Astrocyte (in vitro differentiated cells and primary cell): Measurements from ENCODE around the gene ATG4C.

ENCODE experiments used
- CTCF ChIP-seq: IDR thresholded peaks from 2 replicates; pipeline ENCODE4 v1.5.1; 2011; ENCODE audit warnings: low read depth, mild to moderate bottlenecking, inconsistent platforms, low read length, moderate library complexity; ENCODE audit not compliant: insufficient read depth
- EZH2 ChIP-seq: IDR thresholded peaks from 2 replicates; pipeline ENCODE4 v1.6.1; 2012; ENCODE audit warnings: mild to moderate bottlenecking, low read length, inconsistent platforms; ENCODE audit not compliant: insufficient read depth

GRCh38 chr1:62901650-62902049, 117.7 kb downstream of the ATG4C start:
- TF ChIP-seq CTCF (no peak), EZH2 (no peak)
